DMS114 treated with DMSO at 0.1 percent for 48 hours (cell line): ENCODE measurements around the gene ANKRD11.
"Not testable (repeated sequence)": the region's sequence is repeated elsewhere in the genome, so short reads cannot be mapped to it uniquely, and the experiment has no call there.

ENCODE experiments used
- DNase-seq: peaks from one replicate; lab custom pipeline; 2025; ENCODE audit not compliant: unreplicated experiment; lab: John Stamatoyannopoulos, UW

The ANKRD11 gene

GRCh38 chr16:89433363-89433984 is 56.9 kb downstream of the ANKRD11 start:
- not testable (repeated sequence) for DNase-seq

GRCh38 chr16:89431630-89432029 is 58.7 kb downstream of the ANKRD11 start:
- DNase-seq = no peak

DNA sequence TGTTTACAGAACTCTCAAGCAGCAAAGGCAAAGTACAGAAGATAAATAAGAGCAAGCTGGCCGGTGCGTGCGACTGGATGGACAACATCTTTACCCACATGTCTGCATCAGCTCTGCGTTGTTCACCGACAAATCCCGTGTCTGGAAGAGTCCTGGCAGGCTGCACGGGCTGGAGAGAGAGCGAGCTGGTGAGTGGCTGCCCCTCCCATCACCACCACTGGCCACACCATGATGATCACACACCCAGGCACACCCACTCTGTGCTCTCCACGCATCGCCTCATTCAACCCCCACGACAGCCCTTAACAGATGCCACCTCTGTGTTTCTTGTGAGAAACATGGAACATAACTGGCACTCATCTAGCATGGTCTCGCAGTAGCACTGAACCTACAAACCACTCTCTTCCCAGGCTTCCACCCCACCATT is 59.2 kb downstream of the ANKRD11 start:
- no peak for DNase-seq

DNA sequence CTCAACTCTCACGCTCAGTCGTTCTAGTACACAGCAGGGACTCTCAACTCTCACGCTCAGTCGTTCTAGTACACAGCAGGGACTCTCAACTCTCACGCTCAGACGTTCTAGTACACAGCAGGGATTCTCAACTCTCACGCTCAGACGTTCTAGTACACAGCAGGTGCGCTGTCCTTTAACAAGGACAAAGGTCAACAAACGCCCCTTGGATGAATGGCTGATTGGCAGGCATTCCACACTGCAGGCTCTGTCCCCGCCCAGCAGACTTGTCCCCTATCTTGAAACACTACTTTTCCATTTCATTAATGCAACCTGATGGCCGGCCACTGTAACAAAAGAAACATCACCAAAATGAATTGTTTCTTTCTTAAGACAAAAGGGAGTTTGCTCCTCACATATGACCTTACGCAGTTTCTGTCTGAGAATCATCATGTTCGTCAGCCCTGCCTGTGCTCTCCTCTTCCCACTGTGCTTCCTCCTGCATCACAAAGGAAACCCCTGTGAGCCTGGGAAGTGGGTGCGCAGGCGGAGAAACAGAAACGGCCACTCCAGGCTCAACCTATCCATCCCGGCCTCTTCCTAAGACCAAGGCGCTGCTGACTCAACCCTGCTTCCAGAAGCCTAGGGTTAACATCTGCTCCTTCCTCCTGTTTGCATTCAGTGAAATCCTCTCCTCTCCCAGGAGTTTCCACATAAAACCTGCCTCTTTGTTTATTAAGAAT is 59.8 kb downstream of the ANKRD11 start:
- no peak for DNase-seq

- DNase-seq = not testable (repeated sequence)
Measured at GRCh38 chr16:89428605-89429004, 61.8 kb downstream of the ANKRD11 start.

- DNase-seq = no peak
Measured at GRCh38 chr16:89426736-89427530, 63.4 kb downstream of the ANKRD11 start.

GRCh38 chr16:89425523-89425922 is 64.8 kb downstream of the ANKRD11 start:
- no peak for DNase-seq

- no peak for DNase-seq
Measured at GRCh38 chr16:89423681-89424260, 66.6 kb downstream of the ANKRD11 start.

GRCh38 chr16:89422905-89423630 is 67.3 kb downstream of the ANKRD11 start:
- no peak for DNase-seq

- no peak for DNase-seq
Measured at GRCh38 chr16:89422527-89422904, 67.8 kb downstream of the ANKRD11 start.

- not testable (repeated sequence) for DNase-seq
Measured at GRCh38 chr16:89421300-89421699, 69.1 kb downstream of the ANKRD11 start.

DNA sequence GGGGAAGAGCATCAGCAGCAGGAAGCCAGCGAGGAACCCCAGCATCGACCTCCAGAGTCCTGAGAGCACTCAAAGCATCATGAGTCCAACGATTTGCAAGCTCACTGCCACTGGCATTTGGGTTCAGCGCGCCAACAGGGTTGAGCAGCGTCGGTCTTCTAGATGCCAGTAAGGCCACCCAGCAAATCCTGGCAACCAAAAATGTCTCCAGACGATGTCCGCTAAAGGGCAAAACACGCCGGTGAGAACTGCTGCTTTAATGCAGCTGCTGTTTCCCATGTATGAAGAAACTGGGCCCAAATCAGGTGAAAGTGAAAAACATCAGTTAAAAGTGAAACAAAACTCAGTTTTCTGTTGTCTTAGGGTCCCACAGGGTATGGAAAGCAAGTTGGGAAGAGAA is 70.2 kb downstream of the ANKRD11 start:
- DNase-seq = no peak

- no peak for DNase-seq
Measured at GRCh38 chr16:89418352-89418751, 72.0 kb downstream of the ANKRD11 start.

DNA sequence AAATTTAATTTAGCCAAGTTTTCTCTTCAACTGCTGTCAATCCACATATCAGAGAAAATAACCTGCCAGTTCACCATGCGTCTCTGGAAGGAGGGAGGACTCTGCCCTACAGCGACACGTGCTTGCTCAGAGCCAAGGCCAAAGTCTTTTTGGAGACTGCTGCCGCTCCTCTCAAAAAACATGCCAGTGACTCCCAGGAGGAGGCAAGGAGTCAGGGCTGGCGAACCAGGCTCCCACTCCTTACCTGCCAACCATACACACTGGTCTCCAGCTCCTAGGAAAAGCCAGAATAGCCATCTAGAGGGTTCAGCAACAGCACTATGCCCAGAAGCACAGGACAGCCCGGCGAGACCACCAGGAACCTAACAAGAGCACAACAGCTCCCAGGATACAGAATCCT is 73.0 kb downstream of the ANKRD11 start:
- DNase-seq = no peak

GRCh38 chr16:89413811-89414585 is 76.4 kb downstream of the ANKRD11 start:
- no peak for DNase-seq

GRCh38 chr16:89412811-89413210 is 77.5 kb downstream of the ANKRD11 start:
- no peak for DNase-seq

DNA sequence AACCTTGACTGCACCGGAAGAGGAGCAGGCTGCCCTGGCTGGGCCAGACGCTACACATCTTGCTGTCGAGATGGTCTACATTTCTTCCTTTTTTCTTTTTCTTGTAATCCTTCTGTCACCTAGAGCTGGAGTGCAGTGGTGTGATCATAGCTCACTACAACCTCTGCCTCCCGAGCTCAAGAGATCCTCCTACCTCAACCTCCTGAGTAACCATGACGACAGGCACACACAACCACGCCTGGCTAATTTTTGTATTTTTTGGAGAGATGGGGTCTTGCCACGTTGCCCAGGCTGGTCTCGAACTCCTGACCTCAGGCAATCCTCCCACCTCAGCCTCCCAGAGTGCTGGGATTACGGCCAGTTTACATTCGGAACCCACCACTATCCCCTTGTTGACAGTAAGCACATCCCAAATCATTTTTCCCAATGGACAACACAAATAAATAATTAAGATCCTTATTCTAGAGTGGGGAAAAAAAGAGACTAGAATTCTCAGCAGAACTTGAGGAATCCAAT is 79.0 kb downstream of the ANKRD11 start:
- no peak for DNase-seq

DNA sequence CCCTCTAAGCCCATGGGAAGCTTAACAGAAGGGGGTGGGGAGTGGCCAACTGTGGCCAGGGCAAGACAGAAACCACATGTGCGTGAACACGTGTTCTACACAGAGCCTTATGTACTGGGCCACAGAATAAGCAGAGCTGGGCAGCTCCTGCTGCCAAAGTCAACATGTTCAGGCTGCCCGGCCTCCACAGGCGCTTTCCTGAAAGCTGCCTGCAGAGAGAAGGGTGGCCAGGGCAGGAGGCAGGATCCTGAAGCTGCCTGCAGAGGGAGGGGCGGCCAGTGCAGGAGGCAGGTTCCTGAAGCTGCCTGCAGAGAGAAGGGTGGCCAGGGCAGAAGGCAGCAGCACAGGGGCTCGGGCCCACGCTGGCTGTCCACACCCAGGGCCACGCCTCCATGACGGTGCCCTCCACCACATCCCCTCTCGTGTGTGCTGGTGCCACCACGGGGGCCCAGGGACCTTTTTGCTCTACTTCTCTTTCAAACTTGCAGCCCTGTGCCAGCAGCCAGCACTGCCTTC is 79.5 kb downstream of the ANKRD11 start:
- DNase-seq = no peak

DNA sequence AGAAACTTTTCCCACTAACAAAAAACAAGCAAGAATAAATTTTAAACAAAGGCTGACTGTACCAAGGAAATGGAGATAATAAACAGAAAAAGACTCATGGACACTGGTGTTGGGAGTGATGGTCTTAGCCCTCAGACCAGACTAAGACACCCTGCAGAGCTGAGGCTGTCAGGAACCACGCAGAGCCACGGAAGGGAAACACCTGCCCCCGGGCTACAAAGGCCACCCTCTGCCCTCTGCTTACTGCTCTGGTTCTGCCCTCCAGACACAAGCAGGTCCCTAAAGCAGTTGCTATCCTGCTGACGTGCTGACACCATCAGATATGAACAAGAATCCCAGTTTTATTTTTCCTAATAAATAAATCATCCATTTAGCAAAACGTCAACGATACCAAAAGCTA is 80.0 kb downstream of the ANKRD11 start:
- no peak for DNase-seq
